ENCODE measurements around the gene IFNL2. TPM values are rescaled to one million over a fixed set of nuclear protein-coding genes. Genes with fewer than 3 reads are reported as not detected.

The IFNL2 gene
- total RNA-seq, 1 donor: not detected

GRCh38 chr19:39247701-39248664, 20.2 kb upstream of the IFNL2 start:
- no peak overlapping the region for H3K4me3 ChIP-seq (ENCODE audit: low read depth, low read length)
- no peak for DNase-seq (ENCODE audit: low read depth)
- no peak for TF ChIP-seq CTCF (IDR thresholded peaks at IDR 0.05; ENCODE audit: insufficient read depth, low read length)

- no peak within 1 kb of the TSS for H3K4me3 ChIP-seq (ENCODE audit: low read depth, low read length)
- no peak for DNase-seq (ENCODE audit: low read depth)
- no peak for TF ChIP-seq CTCF (IDR thresholded peaks at IDR 0.05; ENCODE audit: insufficient read depth, low read length)
Measured at GRCh38 chr19:39248806-39249205, 19.4 kb upstream of the IFNL2 start, which contains the start of gene IFNL4. Gene IFNL4, minus strand, starts transcription at chr19:39248856.

GRCh38 chr19:39251081-39251480, 17.1 kb upstream of the IFNL2 start:
- no peak overlapping the region for H3K4me3 ChIP-seq (ENCODE audit: low read depth, low read length)
- TF ChIP-seq CTCF (IDR thresholded peaks at IDR 0.05; ENCODE audit: insufficient read depth, low read length): no peak
- no peak for DNase-seq (ENCODE audit: low read depth)

GRCh38 chr19:39251846-39252245, 16.4 kb upstream of the IFNL2 start:
- no peak for DNase-seq (ENCODE audit: low read depth)
- no peak overlapping the region for H3K4me3 ChIP-seq (ENCODE audit: low read depth, low read length)
- no peak for TF ChIP-seq CTCF (IDR thresholded peaks at IDR 0.05; ENCODE audit: insufficient read depth, low read length)

GRCh38 chr19:39252458-39252857, 15.7 kb upstream of the IFNL2 start:
- no peak overlapping the region for H3K4me3 ChIP-seq (ENCODE audit: low read depth, low read length)
- DNase-seq (ENCODE audit: low read depth): no peak
- TF ChIP-seq CTCF (IDR thresholded peaks at IDR 0.05; ENCODE audit: insufficient read depth, low read length): no peak

- TF ChIP-seq CTCF (IDR thresholded peaks at IDR 0.05; ENCODE audit: insufficient read depth, low read length): no peak
- no peak for DNase-seq (ENCODE audit: low read depth)
- no peak overlapping the region for H3K4me3 ChIP-seq (ENCODE audit: low read depth, low read length)
Measured at GRCh38 chr19:39253374-39254149, 14.6 kb upstream of the IFNL2 start.

Measured in fibroblast of the aortic adventitia (primary cell).